Calu3 (cell line): Measurements from ENCODE around the gene HELZ. TPM values are rescaled to one million over a fixed set of nuclear protein-coding genes. Genes with fewer than 3 reads are reported as not detected.

Source experiments
- BruUV-seq: library from RNA; stranded (reverse); fragments of 400-500 nt; replicated peaks from 2 replicates; lab custom pipeline; 2021; lab: Mats Ljungman, UMichigan
- CTCF ChIA-PET: fragments of 300-600 bp; sonication (Branson Sonifier 250); formaldehyde crosslinking; loops from one replicate; lab custom pipeline; 2022; ENCODE audit warnings: antibody characterized with exemption; lab: Charles Lee
- DNase-seq: peaks from one replicate; pipeline ENCODE4 v3.0.0; 2022
- H3K27ac Mint-ChIP-seq: one replicate; pipeline ENCODE4 v1.8.0; 2022; ENCODE audit warnings: mixed read lengths; ENCODE audit not compliant: unreplicated experiment
- H3K27me3 Mint-ChIP-seq: one replicate; pipeline ENCODE4 v1.8.0; 2022; ENCODE audit warnings: mixed read lengths; ENCODE audit not compliant: unreplicated experiment
- H3K36me3 Mint-ChIP-seq: one replicate; pipeline ENCODE4 v1.8.0; 2022; ENCODE audit warnings: mild to moderate bottlenecking, moderate library complexity, mixed read lengths; ENCODE audit not compliant: insufficient read depth, unreplicated experiment
- H3K4me1 Mint-ChIP-seq: one replicate; pipeline ENCODE4 v1.8.0; 2022; ENCODE audit warnings: mild to moderate bottlenecking, low read depth, mixed read lengths; ENCODE audit not compliant: unreplicated experiment
- H3K4me3 Mint-ChIP-seq: one replicate; pipeline ENCODE4 v1.8.0; 2022; ENCODE audit warnings: mild to moderate bottlenecking, low read depth, moderate library complexity, mixed read lengths; ENCODE audit not compliant: unreplicated experiment
- H3K9me3 Mint-ChIP-seq: one replicate; pipeline ENCODE4 v1.8.0; 2022; ENCODE audit warnings: low read depth, mixed read lengths; ENCODE audit not compliant: unreplicated experiment
- CTCF ChIP-seq: fragments of 200-600 bp; IDR thresholded peaks from one replicate; pipeline ENCODE4 v1.8.0; 2022; ENCODE audit warnings: antibody characterized with exemption; ENCODE audit not compliant: unreplicated experiment
- intact Hi-C: fragments of 100-400 bp; cut with micrococcal nuclease; formaldehyde crosslinking; loops from one replicate; pipeline ENCODE4 v1.10.0; 2022; ENCODE audit not compliant: unreplicated experiment
- total RNA-seq: library from RNA; stranded (reverse); gene quantifications from 2 replicates; pipeline ENCODE4 v1.2.3, GENCODE V29; 2022

The HELZ gene
- total RNA-seq, 1 experiment from 2014 or later, result 60.8 TPM

- Mint-ChIP-seq H3K27ac (no peak overlapping the region), H3K4me3 (no peak overlapping the region), H3K4me1 (no peaks in the 10 kb centered on the region), H3K27me3 (no peaks in the 10 kb centered on the region), H3K9me3 (no peaks in the 10 kb centered on the region), H3K36me3 (no peaks in the 10 kb centered on the region)
- BruUV-seq, result no TSS peak
- TF ChIP-seq CTCF, result no peak
- CTCF ChIA-PET, result no interaction called here
- intact Hi-C loops, result no loop called here
- no peak for DNase-seq
Measured at GRCh38 chr17:67279115-67279514, 34.1 kb upstream of the HELZ start.

- H3K9me3 Mint-ChIP-seq, result no peaks in the 10 kb centered on the region
- no peak overlapping the region for H3K27ac Mint-ChIP-seq
- CTCF ChIA-PET, result interaction anchor here (0.6 to 0.7 kb wide), 2 partner anchors 44 to 146 kb away, joined by 3 read pairs; no protein-coding TSS in a partner anchor
- BruUV-seq, result no TSS peak
- no peak for TF ChIP-seq CTCF
- DNase-seq, result no peak
- intact Hi-C loops, result no loop called here
- no peak overlapping the region for H3K4me3 Mint-ChIP-seq
- no peaks in the 10 kb centered on the region for H3K4me1 Mint-ChIP-seq
- no peaks in the 10 kb centered on the region for H3K27me3 Mint-ChIP-seq
- no peaks in the 10 kb centered on the region for H3K36me3 Mint-ChIP-seq
Measured at GRCh38 chr17:67278363-67278762, 33.4 kb upstream of the HELZ start.

- H3K9me3 Mint-ChIP-seq, result no peaks in the 10 kb centered on the region
- DNase-seq, result no peak
- no peaks in the 10 kb centered on the region for H3K4me1 Mint-ChIP-seq
- H3K27ac Mint-ChIP-seq, result no peak overlapping the region
- H3K36me3 Mint-ChIP-seq, result no peaks in the 10 kb centered on the region
- H3K4me3 Mint-ChIP-seq, result no peak overlapping the region
- intact Hi-C loops, result no loop called here
- no peaks in the 10 kb centered on the region for H3K27me3 Mint-ChIP-seq
- TF ChIP-seq CTCF, result no peak
- BruUV-seq, result no TSS peak
- CTCF ChIA-PET, result no interaction called here
Measured at GRCh38 chr17:67276075-67276474, 31.1 kb upstream of the HELZ start.

- no peak for TF ChIP-seq CTCF
- DNase-seq, result no peak
- Mint-ChIP-seq H3K27ac (no peak overlapping the region), H3K4me3 (no peak overlapping the region), H3K4me1 (no peaks in the 10 kb centered on the region), H3K36me3 (no peaks in the 10 kb centered on the region), H3K9me3 (no peaks in the 10 kb centered on the region), H3K27me3 (no peaks in the 10 kb centered on the region)
- BruUV-seq, result no TSS peak
- CTCF ChIA-PET, result interaction anchor here (0.7 kb wide), 1 partner anchor 132 kb away, joined by 3 read pairs; no protein-coding TSS in a partner anchor
- intact Hi-C loops, result no loop called here
Measured at GRCh38 chr17:67274466-67274865, 29.5 kb upstream of the HELZ start.
